WTC11 (cell line): Measurements from ENCODE around the gene GPC6. TPM values are rescaled to one million over a fixed set of nuclear protein-coding genes. Genes with fewer than 3 reads are reported as not detected.

Source experiments
- ATAC-seq: fragments of 200-7000 bp; cut with Tn5 transposase; 2 replicates; pipeline ENCODE4 v1.10.0; 2021; ENCODE audit warnings: mild to moderate bottlenecking, moderate library complexity
- CTCF ChIA-PET: fragments of 300-600 bp; sonication (Branson Sonifier 250); formaldehyde crosslinking; loops from one replicate; lab custom pipeline; 2021; ENCODE audit warnings: antibody characterized with exemption; lab: Charles Lee
- POLR2A ChIA-PET: fragments of 350-600 bp; sonication (Branson Sonifier 250); formaldehyde crosslinking; loops from one replicate; lab custom pipeline; 2021; ENCODE audit warnings: antibody characterized with exemption; lab: Charles Lee
- DNase-seq: peaks from one replicate; pipeline ENCODE4 v3.0.0; 2021; ENCODE audit warnings: low spot score
- H3K27ac Mint-ChIP-seq: 2 replicates; pipeline ENCODE4 v1.8.0; 2021; ENCODE audit warnings: mixed read lengths
- H3K27me3 Mint-ChIP-seq: 2 replicates; pipeline ENCODE4 v1.8.0; 2021; ENCODE audit warnings: low read depth, mild to moderate bottlenecking, moderate library complexity, mixed read lengths
- H3K36me3 Mint-ChIP-seq: 2 replicates; pipeline ENCODE4 v1.8.0; 2021; ENCODE audit warnings: mixed read lengths
- H3K4me1 Mint-ChIP-seq: 2 replicates; pipeline ENCODE4 v1.8.0; 2022; ENCODE audit warnings: mixed read lengths
- H3K4me3 Mint-ChIP-seq: 2 replicates; pipeline ENCODE4 v1.8.0; 2021; ENCODE audit warnings: mild to moderate bottlenecking, moderate library complexity, mixed read lengths
- H3K9me3 Mint-ChIP-seq: 2 replicates; pipeline ENCODE4 v1.8.0; 2021; ENCODE audit warnings: mixed read lengths
- CREM ChIP-seq: sonication (generic); formaldehyde crosslinking; IDR thresholded peaks from 2 replicates; pipeline ENCODE4 v1.8.1; 2022; ENCODE audit warnings: mild to moderate bottlenecking, missing genetic modification reagents, moderate library complexity
- EMX1 ChIP-seq: fragments of 250-450 bp; sonication (Bioruptor Pico); IDR thresholded peaks from 2 replicates; pipeline ENCODE4 v1.8.0; 2021; ENCODE audit warnings: mild to moderate bottlenecking
- ETV6 ChIP-seq: sonication (generic); formaldehyde crosslinking; IDR thresholded peaks from 2 replicates; pipeline ENCODE4 v1.8.1; 2022; ENCODE audit warnings: mild to moderate bottlenecking, missing genetic modification reagents
- JUN ChIP-seq: sonication (generic); formaldehyde crosslinking; IDR thresholded peaks from 2 replicates; pipeline ENCODE4 v1.8.0; 2023; ENCODE audit warnings: mild to moderate bottlenecking, missing genetic modification reagents
- KAT7 ChIP-seq: sonication (generic); formaldehyde crosslinking; IDR thresholded peaks from 2 replicates; pipeline ENCODE4 v1.8.1; 2023; ENCODE audit warnings: missing genetic modification reagents, mild to moderate bottlenecking, borderline replicate concordance
- MYBL2 ChIP-seq: sonication (generic); formaldehyde crosslinking; IDR thresholded peaks from 2 replicates; pipeline ENCODE4 v1.8.1; 2023; ENCODE audit warnings: mild to moderate bottlenecking, moderate library complexity, missing genetic modification reagents
- NFATC4 ChIP-seq: fragments of 250-450 bp; sonication (Bioruptor Pico); IDR thresholded peaks from 2 replicates; pipeline ENCODE4 v1.9.0; 2021; ENCODE audit warnings: mild to moderate bottlenecking
- NR1H2 ChIP-seq: sonication (generic); formaldehyde crosslinking; IDR thresholded peaks from 2 replicates; pipeline ENCODE4 v1.9.0; 2021; ENCODE audit warnings: mild to moderate bottlenecking, moderate library complexity, missing genetic modification reagents
- NR2C2 ChIP-seq: sonication (generic); formaldehyde crosslinking; IDR thresholded peaks from 2 replicates; pipeline ENCODE4 v1.8.0; 2022; ENCODE audit warnings: mild to moderate bottlenecking, missing genetic modification reagents
- PRRX2 ChIP-seq: fragments of 250-450 bp; sonication (Bioruptor Pico); IDR thresholded peaks from 2 replicates; pipeline ENCODE4 v1.8.0; 2021; ENCODE audit warnings: mild to moderate bottlenecking
- TEAD4 ChIP-seq: sonication (generic); formaldehyde crosslinking; IDR thresholded peaks from 2 replicates; pipeline ENCODE4 v1.8.0; 2022; ENCODE audit warnings: mild to moderate bottlenecking, missing genetic modification reagents
- TP53 ChIP-seq: sonication (generic); formaldehyde crosslinking; IDR thresholded peaks from 2 replicates; pipeline ENCODE4 v1.8.1; 2023; ENCODE audit warnings: mild to moderate bottlenecking, missing genetic modification reagents
- ZNF232 ChIP-seq: sonication (generic); formaldehyde crosslinking; IDR thresholded peaks from 2 replicates; pipeline ENCODE4 v1.8.0; 2022; ENCODE audit warnings: mild to moderate bottlenecking, missing genetic modification reagents
- ZNF671 ChIP-seq: fragments of 250-450 bp; sonication (Bioruptor Pico); IDR thresholded peaks from 2 replicates; pipeline ENCODE4 v1.8.0; 2021; ENCODE audit warnings: mild to moderate bottlenecking
- total RNA-seq: library from RNA; stranded (reverse); gene quantifications from 3 replicates; pipeline ENCODE4 v1.2.3, GENCODE V29; 2021
- TF ChIP-seq, protein P1 (sequence below): sonication (generic); formaldehyde crosslinking; IDR thresholded peaks from 2 replicates; pipeline ENCODE4 v1.8.1; 2022; ENCODE audit warnings: low read depth, mild to moderate bottlenecking, moderate library complexity, missing genetic modification reagents, borderline replicate concordance
- TF ChIP-seq, protein P2 (sequence below): sonication (generic); formaldehyde crosslinking; IDR thresholded peaks from 2 replicates; pipeline ENCODE4 v1.8.1; 2023; ENCODE audit warnings: mild to moderate bottlenecking, missing genetic modification reagents, borderline replicate concordance
- TF ChIP-seq, protein P3 (sequence below): sonication (generic); formaldehyde crosslinking; IDR thresholded peaks from 2 replicates; pipeline ENCODE4 v1.8.0; 2023; ENCODE audit warnings: missing genetic modification reagents, mild to moderate bottlenecking, borderline replicate concordance

GPC6 gene
- total RNA-seq, 1 experiment from 2014 or later = 19.5 TPM

DNA sequence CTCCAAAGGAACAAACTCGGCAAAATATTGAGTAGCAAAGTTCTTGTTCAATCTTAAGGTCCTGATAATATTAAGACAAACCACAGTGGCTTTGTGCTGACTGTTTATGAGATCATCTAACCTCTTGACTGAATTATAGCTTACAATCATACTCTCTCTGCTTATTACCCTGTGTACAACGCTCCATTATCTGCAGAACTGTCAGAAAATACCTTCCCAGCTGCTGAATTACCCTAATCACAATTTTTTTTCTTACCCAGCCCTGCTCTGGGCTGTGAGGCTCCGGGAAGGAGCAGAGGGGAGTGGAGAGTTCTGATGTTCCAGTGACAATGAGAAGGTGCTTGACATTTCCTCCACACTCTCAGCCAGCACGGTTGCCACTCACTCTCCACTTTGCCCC lies 1188.1 kb downstream of the GPC6 start:
- ChIA-PET POLR2A (no interaction called here), CTCF (interaction anchor here (1.0 to 1.7 kb wide), 3 partner anchors 19 to 68 kb away, joined by 3 to 4 read pairs (median 3); no protein-coding TSS in a partner anchor)
- H3K27ac Mint-ChIP-seq = no peak overlapping the region
- H3K27me3 Mint-ChIP-seq = no peaks in the 10 kb centered on the region
- ATAC-seq (no peak), DNase-seq (no peak)
- H3K9me3 Mint-ChIP-seq = peaks cover 13% of the 10 kb centered on the region
- H3K4me1 Mint-ChIP-seq = peaks cover 14% of the 10 kb centered on the region
- no peak overlapping the region for H3K4me3 Mint-ChIP-seq
- 0 out of 2 replicates have a peak, but pooled peaks cover 6% of the 10 kb centered on the region for H3K36me3 Mint-ChIP-seq
- no peak for TF ChIP-seq NR2C2 (CRISPR knock-in tag)
- TF ChIP-seq NFATC4 (CRISPR knock-in tag) = no peak
- TF ChIP-seq PRRX2 = no peak
- TF ChIP-seq MYBL2 (CRISPR knock-in tag) = no peak
- no peak for TF ChIP-seq ZNF232 (CRISPR knock-in tag)
- TF ChIP-seq ZNF671 (CRISPR knock-in tag) = no peak
- TF ChIP-seq, protein P1, sequence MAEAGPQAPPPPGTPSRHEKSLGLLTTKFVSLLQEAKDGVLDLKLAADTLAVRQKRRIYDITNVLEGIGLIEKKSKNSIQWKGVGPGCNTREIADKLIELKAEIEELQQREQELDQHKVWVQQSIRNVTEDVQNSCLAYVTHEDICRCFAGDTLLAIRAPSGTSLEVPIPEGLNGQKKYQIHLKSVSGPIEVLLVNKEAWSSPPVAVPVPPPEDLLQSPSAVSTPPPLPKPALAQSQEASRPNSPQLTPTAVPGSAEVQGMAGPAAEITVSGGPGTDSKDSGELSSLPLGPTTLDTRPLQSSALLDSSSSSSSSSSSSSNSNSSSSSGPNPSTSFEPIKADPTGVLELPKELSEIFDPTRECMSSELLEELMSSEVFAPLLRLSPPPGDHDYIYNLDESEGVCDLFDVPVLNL = no peak
- TF ChIP-seq EMX1 (CRISPR knock-in tag) = no peak

DNA sequence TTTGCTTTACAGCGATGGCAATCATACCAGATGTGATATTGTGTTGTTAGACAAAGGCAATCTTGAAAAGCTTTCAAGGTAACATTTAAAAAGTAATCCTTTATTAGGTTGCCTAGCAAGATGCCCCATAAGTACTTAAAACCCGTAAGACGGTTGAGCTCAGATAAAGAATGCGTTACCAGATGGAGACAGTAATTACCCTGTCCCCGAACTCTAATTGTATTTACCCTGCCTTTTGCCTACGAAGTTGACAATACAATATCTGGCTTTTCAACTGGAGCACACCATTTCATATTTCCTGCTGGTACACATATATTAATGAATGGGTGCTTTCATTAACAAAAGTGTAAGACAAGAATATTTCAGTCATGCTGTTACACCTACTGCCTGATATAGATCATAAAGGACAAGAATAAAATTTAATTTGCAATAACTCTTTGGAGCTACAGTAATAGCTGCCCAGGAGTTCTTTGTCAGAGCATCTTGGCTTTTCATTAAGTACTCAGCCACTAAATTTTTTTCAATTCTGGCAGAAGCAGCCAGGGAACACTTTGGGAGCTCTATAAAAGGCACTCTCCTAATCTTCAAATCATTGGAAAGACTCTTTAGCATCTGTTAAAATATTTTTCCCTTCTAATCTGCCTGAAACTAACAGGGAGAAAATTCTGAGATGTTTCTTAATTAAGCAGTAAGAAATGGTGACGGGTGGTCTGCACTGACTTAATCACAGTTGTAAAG lies 1189.1 kb downstream of the GPC6 start:
- no peak for TF ChIP-seq ZNF232 (CRISPR knock-in tag)
- no peak for TF ChIP-seq ETV6
- no peak for TF ChIP-seq NR1H2
- TF ChIP-seq TP53 (CRISPR knock-in tag) = no peak
- TF ChIP-seq, protein P2, sequence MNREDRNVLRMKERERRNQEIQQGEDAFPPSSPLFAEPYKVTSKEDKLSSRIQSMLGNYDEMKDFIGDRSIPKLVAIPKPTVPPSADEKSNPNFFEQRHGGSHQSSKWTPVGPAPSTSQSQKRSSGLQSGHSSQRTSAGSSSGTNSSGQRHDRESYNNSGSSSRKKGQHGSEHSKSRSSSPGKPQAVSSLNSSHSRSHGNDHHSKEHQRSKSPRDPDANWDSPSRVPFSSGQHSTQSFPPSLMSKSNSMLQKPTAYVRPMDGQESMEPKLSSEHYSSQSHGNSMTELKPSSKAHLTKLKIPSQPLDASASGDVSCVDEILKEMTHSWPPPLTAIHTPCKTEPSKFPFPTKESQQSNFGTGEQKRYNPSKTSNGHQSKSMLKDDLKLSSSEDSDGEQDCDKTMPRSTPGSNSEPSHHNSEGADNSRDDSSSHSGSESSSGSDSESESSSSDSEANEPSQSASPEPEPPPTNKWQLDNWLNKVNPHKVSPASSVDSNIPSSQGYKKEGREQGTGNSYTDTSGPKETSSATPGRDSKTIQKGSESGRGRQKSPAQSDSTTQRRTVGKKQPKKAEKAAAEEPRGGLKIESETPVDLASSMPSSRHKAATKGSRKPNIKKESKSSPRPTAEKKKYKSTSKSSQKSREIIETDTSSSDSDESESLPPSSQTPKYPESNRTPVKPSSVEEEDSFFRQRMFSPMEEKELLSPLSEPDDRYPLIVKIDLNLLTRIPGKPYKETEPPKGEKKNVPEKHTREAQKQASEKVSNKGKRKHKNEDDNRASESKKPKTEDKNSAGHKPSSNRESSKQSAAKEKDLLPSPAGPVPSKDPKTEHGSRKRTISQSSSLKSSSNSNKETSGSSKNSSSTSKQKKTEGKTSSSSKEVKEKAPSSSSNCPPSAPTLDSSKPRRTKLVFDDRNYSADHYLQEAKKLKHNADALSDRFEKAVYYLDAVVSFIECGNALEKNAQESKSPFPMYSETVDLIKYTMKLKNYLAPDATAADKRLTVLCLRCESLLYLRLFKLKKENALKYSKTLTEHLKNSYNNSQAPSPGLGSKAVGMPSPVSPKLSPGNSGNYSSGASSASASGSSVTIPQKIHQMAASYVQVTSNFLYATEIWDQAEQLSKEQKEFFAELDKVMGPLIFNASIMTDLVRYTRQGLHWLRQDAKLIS (CRISPR knock-in tag) = no peak
- TF ChIP-seq TEAD4 (CRISPR knock-in tag) = no peak
- TF ChIP-seq KAT7 (CRISPR knock-in tag) = no peak
- no peak for TF ChIP-seq CREM
- no peak for TF ChIP-seq JUN
- TF ChIP-seq, protein P3, sequence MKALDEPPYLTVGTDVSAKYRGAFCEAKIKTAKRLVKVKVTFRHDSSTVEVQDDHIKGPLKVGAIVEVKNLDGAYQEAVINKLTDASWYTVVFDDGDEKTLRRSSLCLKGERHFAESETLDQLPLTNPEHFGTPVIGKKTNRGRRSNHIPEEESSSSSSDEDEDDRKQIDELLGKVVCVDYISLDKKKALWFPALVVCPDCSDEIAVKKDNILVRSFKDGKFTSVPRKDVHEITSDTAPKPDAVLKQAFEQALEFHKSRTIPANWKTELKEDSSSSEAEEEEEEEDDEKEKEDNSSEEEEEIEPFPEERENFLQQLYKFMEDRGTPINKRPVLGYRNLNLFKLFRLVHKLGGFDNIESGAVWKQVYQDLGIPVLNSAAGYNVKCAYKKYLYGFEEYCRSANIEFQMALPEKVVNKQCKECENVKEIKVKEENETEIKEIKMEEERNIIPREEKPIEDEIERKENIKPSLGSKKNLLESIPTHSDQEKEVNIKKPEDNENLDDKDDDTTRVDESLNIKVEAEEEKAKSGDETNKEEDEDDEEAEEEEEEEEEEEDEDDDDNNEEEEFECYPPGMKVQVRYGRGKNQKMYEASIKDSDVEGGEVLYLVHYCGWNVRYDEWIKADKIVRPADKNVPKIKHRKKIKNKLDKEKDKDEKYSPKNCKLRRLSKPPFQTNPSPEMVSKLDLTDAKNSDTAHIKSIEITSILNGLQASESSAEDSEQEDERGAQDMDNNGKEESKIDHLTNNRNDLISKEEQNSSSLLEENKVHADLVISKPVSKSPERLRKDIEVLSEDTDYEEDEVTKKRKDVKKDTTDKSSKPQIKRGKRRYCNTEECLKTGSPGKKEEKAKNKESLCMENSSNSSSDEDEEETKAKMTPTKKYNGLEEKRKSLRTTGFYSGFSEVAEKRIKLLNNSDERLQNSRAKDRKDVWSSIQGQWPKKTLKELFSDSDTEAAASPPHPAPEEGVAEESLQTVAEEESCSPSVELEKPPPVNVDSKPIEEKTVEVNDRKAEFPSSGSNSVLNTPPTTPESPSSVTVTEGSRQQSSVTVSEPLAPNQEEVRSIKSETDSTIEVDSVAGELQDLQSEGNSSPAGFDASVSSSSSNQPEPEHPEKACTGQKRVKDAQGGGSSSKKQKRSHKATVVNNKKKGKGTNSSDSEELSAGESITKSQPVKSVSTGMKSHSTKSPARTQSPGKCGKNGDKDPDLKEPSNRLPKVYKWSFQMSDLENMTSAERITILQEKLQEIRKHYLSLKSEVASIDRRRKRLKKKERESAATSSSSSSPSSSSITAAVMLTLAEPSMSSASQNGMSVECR (CRISPR knock-in tag) = no peak
- TF ChIP-seq, all 79 proteins: peak for 0
- Mint-ChIP-seq H3K27ac (0 out of 2 replicates have a peak overlapping the region, but pooled peaks have one; percentile 37), H3K4me1 (peaks cover 23% of the 10 kb centered on the region), H3K27me3 (no peaks in the 10 kb centered on the region), H3K36me3 (peaks cover 10% of the 10 kb centered on the region), H3K9me3 (peaks cover 17% of the 10 kb centered on the region), H3K4me3 (no peak overlapping the region)
- DNase-seq (no peak), ATAC-seq (no peak)
- CTCF ChIA-PET = interaction anchor here (0.5 to 1.7 kb wide), 23 partner anchors 9 to 431 kb away, joined by 3 to 25 read pairs (median 4); partner anchors contain the start of gene TGDS
- POLR2A ChIA-PET = no interaction called here
